KOPT-K1 (cell line): ENCODE results near the gene GFRA1.
"Not testable (repeated sequence)": the region's sequence is repeated elsewhere in the genome, so short reads cannot be mapped to it uniquely, and the experiment has no call there.

Experiments
- H3K27ac ChIP-seq: fragments of 200-600 bp; sonication (generic); 2 replicates; pipeline ENCODE4 v1.5.1; 2016; ENCODE audit warnings: antibody characterized with exemption, mild to moderate bottlenecking, low read depth, low read length; ENCODE audit not compliant: poor library complexity, severe bottlenecking
- H3K36me3 ChIP-seq: fragments of 200-600 bp; sonication (generic); 2 replicates; pipeline ENCODE4 v1.5.1; 2017; ENCODE audit warnings: antibody characterized with exemption, mild to moderate bottlenecking, low read length, moderate library complexity; ENCODE audit not compliant: insufficient read depth
- H3K9me3 ChIP-seq: fragments of 200-600 bp; sonication (generic); 2 replicates; pipeline ENCODE4 v1.5.1; 2017; ENCODE audit warnings: antibody characterized with exemption, low read length, mild to moderate bottlenecking; ENCODE audit not compliant: insufficient read depth, poor library complexity, severe bottlenecking

Gene GFRA1

DNA sequence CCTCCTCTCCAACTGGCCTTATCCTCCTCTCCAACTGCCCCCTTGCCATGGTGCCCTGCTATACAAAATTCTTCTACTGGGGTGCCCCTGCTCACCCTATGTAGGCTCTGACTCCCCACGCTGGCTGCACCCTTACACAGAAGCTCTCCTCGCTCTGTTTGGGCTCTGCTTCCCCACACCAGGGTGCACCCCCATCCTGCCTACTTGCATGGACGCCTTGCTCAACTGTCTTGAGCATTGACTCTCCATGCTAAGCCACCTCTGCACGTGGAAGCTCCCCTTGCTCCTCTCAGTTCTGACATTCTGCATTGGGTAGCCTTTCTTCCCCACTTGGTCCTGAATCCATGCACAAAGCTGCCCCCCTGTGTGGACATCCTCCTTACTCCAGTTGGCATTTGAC, 231.1 kb downstream of the GFRA1 start:
- H3K9me3 ChIP-seq, result no peaks in the 10 kb centered on the region
- H3K36me3 ChIP-seq, result no peaks in the 10 kb centered on the region
- H3K27ac ChIP-seq, result no peak overlapping the region

DNA sequence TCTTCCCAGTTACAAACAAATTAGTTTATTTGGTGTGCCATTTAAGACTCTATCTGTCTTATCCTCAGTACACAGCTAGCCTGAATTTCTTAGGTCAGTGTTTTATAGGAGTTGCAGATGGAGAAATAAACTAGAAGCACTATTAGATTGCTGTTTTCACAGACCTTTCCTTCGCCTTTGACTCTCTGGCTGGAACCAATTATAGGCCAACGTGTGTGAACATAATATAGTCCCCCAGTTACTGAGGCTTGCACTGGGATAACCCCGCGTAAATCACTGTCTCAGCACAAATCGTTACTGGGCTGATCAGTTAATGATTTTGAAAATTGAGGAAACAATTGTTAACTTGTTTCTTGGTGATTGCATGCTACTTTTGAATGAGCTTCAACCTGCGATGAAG, 233.4 kb downstream of the GFRA1 start:
- H3K27ac ChIP-seq, result no peak overlapping the region
- H3K36me3 ChIP-seq, result no peaks in the 10 kb centered on the region
- H3K9me3 ChIP-seq, result no peaks in the 10 kb centered on the region

DNA sequence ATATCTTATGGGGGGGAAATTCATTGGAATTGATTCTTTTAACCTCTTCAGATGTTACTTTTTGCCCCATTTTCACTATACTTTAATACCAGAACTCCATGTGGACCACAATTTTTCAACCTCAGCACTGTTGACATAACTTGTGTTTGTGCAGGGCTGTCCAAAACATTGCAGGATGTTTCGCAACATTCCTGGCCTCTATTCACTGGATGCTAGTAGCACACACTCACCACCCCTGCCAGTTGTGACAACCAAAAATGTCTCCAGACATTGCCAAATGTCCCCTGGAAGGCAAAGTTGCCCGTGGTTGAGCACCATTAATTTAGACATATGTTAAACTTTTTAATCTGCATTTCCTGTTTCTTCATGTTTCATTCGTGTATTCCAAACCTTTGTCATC, 234.7 kb downstream of the GFRA1 start:
- Histone ChIP-seq H3K9me3 (no peaks in the 10 kb centered on the region), H3K27ac (no peak overlapping the region), H3K36me3 (no peaks in the 10 kb centered on the region)

DNA sequence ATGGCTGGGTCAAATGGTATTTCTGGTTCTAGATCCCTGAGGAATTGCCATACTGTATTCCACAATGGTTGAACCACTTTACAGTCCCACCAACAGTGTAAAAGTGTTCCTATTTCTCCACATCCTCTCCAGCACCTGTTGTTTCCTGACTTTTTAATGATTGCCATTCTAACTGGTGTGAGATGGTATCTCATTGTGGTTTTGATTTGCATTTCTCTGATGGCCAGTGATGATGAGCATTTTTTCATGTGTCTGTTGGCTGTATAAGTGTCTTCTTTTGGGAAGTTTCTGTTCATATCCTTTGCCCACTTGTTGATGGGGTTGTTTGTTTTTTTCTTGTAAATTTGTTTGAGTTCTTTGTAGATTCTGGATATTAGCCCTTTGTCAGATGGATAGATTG, 237.6 kb downstream of the GFRA1 start:
- H3K9me3 ChIP-seq, H3K36me3 ChIP-seq, H3K27ac ChIP-seq: not testable (repeated sequence)

DNA sequence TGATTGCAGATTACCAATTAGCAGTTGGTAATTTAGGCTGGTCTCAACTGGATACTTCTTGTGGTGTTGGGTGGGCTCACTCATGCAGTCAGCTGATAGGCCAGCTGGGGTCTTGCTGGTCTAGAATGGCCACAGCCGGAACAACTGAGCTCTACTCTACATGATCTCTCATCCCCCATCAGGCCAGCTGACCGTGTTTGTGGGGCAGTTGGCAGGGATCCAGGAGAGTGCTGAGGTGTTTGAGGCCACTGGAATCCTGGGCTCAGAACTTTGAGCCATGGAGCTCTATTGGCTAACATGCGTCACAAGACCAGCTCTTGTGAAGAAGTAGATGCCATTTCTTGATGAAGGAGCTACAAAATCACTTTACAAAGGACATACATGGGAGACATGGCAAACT, 242.4 kb downstream of the GFRA1 start:
- no peaks in the 10 kb centered on the region for H3K9me3 ChIP-seq
- no peak overlapping the region for H3K27ac ChIP-seq
- H3K36me3 ChIP-seq, result no peaks in the 10 kb centered on the region

DNA sequence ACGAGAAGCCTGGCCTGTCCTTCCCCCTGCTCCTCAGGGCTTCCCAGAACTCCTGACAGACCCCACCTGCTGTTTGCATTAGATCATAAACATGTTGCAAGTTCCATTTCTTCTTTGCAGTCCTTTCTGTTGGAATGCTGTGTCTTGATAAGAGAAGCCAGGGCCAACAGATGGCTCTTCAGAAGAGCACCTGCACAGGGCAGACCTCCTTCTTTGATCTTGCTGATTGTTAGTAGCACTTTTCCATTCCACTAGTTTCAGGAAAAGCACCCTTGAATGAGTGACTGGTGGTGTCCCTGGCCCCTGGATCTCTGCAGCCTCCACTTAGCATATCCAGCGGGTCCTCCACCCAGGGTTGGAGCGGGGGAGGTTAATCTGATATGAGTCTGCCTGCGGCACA, 243.2 kb downstream of the GFRA1 start:
- no peaks in the 10 kb centered on the region for H3K36me3 ChIP-seq
- no peaks in the 10 kb centered on the region for H3K9me3 ChIP-seq

DNA sequence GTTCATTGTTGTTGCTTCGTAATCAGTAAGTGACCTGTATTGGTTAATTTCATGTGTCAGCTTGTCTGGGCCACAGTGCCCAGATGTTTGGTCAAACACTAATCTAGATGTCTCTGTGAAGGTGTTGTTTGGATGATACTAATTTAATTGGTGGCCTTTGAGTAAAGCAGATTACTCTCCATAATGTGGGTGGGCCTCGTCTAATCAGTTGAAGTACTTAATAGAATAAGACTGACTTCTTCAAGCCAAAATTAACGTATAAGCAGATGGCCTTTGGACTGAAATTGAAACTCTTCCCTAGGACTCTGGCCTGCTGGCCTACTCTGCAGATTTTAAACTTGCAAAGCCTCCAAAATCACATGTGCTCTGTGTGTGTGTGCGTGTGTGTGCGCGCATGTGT, 245.7 kb downstream of the GFRA1 start:
- Histone ChIP-seq H3K9me3 (no peaks in the 10 kb centered on the region), H3K36me3 (no peaks in the 10 kb centered on the region), H3K27ac (no peak overlapping the region)

More for the DNA sequence above, 243.2 kb downstream of the GFRA1 start:
- no peak overlapping the region for H3K27ac ChIP-seq

DNA sequence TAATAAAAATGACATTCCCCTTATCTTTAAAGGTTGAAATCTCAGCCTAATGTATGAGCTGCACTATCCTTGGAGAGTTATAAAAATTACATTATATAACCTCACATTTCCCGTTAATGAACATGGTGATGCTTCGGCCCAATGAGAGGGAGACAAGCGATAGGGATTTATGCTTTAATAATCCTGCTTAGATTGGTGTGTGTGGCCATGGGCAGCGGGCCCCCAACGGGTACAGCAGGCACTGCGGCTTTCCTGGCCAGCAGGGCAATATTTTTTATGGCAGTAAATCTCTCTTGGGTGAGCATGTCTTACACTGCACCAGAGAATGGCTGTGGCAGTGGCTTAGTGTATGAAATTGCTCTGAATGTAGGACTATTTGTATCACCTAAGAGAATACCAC, 246.3 kb downstream of the GFRA1 start:
- H3K36me3 ChIP-seq, result no peaks in the 10 kb centered on the region
- H3K9me3 ChIP-seq, result no peaks in the 10 kb centered on the region
- H3K27ac ChIP-seq, result no peak overlapping the region

DNA sequence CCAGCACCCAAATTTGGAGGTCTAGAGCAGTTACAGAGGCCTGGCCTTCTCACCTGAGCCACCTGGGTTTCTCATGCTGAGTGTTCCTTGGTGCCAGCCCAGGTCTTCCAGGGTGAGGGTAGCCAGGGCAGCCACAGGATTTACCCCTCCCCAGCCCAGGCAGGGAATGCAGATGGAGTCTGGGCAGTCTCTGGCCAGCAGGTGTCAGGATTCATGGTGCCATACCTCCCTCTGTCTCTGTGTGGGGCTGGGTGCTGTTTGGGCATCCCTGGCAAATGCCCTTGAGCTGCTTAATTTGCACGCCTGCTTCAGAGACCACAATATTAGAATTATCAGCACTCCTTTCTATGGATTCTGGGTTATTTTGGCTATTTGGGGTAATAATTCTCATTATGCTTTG, 246.7 kb downstream of the GFRA1 start:
- H3K9me3 ChIP-seq, result no peaks in the 10 kb centered on the region
- H3K27ac ChIP-seq, result no peak overlapping the region
- H3K36me3 ChIP-seq, result no peaks in the 10 kb centered on the region

DNA sequence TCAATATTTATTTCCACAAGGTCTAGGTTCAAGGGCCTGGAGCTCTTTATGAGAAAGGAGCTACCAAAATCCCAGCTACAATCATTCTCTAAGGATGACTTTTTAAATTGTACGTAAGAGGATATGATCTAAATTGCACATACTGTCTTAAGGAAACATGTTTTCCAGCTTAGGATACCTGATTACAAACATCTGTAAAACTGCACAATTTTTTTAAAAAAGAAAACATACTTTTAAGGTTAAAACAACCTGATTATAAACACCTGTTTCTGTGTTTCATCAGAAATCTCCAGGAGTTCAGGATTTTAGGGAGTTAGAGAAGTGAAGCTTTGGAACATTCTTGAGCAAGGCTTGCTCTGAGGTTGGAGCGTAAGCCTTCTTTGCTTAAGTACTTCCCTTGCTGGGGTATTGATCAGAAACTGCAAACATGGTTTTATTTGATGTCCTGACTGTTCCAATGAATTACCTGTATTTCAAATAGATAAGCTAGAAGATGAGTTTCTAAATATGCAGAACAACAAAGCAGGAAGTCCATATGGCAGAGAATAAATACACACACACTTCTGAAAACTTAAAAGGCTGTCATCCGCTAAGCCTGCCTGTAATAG, 248.6 kb downstream of the GFRA1 start:
- Histone ChIP-seq H3K27ac (no peak overlapping the region), H3K36me3 (no peaks in the 10 kb centered on the region), H3K9me3 (no peaks in the 10 kb centered on the region)

DNA sequence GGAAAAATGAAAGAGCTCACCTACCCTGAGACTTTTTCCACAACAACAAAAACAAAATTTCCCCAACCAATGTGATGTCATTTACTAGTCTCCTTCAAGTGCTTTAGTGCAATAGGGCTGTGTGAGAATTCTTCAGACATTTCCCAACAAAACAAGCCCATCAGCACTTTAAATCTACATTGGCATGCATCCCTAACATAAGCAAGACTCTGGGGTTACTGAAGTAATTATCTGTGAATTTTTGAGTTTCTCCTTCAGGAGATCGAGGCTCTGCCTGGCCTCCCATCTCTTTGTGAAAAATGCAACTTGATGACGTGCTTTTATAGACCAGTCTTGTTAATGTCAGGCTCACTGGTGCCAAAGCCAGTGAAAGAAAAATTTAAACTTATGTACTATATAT, 255.6 kb downstream of the GFRA1 start:
- H3K9me3 ChIP-seq, result no peaks in the 10 kb centered on the region
- no peak overlapping the region for H3K27ac ChIP-seq
- no peaks in the 10 kb centered on the region for H3K36me3 ChIP-seq

DNA sequence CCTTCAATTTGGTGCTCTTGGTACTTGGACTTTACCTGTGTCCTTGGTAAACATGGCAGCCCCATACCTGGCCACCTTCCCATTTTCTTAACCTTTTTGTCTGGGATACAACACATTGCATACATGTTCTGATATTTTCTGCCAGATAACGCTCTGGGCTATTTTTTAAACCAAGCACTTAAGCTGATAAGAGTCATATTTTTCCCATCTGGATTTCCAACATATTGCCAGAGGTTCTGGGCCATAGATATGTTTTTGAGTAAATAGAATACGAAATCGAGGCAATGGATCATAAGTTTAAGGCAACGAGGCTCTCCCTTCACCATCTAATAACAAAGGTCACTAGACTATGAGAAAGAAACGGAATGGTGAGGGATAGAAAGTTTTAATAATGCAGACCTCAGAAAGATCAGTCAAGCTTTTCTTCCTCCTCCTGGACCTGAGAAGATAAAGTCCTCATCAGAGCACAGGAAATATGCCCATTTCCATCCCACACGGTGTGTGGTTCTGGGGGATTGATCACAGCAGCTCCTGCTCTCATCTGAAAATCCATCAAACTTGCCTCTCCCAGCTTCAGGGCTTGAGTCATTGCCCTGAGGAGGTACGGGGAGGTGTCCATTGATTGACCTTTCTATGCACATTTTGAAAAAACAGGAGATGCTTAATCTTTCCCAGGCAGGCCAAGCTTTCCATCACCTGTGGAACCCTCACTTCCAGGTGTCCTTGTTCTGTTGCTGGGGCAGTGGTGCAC, 257.2 kb downstream of the GFRA1 start:
- H3K9me3 ChIP-seq, result no peaks in the 10 kb centered on the region
- H3K27ac ChIP-seq, result no peak overlapping the region
- no peaks in the 10 kb centered on the region for H3K36me3 ChIP-seq

DNA sequence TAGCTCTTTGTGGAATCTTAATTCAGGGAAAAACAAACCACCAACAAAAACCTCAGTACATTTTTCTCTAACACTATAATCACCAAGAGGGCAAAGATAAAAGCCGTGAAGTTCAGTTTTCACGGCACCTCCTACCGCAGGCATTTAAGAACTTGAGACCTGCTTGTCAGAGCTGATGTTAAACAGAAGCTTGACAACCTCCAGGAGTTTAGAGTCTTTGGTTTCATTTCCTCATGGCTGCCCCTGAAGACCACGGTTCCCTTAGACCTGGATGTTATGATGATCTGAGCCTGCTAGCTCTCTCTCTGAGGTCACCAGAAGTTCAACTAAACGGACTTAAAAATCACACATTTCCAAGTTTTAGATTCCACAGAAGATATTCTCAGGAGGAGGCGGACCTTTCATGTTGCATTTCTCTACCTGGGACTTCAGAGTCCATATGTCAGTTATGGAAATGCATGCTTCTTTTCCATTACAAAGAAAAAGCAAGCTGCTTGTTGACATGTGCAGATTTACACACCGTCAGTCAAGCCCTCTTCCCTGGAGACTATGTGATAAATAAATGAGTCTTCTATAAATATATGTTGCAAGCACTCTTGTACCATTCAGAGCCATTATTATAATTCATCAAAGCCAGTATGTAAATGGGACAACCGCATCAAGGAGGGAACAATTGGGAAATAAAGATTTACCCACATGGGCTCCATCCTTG, 258.0 kb downstream of the GFRA1 start:
- Histone ChIP-seq H3K27ac (no peak overlapping the region), H3K36me3 (no peaks in the 10 kb centered on the region), H3K9me3 (no peaks in the 10 kb centered on the region)

DNA sequence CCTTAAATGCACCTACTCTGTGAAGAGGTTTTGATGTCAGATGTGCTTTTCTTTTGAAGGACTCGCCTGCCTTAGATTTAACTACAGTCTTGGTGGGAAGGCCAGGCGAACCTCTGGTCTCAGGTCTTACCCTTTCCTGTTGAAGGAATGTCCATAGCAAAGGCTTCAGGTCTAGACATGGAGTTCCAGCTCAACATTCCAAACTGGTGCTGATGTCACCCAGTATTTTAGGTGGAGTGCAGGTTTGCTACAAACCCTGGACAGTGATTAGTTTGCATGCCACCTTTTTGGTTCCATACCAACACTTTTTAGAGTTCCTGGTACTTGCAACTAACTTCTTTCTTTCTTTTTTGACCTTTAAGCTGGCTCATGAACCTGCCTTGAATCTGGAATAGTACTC, 258.7 kb downstream of the GFRA1 start:
- Histone ChIP-seq H3K36me3 (no peaks in the 10 kb centered on the region), H3K27ac (no peak overlapping the region)

DNA sequence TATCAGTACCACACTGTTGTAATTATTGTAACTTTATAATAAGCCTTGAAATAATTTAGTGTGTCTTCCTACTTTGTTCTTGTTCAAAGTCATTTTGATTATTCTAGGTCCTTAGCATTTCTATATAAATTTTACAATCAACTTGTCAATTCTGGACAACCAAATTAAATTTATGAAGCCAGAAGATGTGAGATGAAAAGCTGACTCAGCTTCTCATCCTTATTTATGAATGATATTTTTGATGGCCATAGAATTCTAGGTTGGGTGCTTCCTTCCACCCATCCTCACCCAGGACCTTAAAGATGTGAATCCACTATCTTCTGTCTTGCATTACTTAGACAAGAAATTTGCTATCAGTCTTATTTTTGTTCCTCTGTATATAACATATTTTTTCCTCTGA, 261.1 kb downstream of the GFRA1 start:
- Histone ChIP-seq H3K27ac (no peak overlapping the region), H3K36me3 (no peaks in the 10 kb centered on the region), H3K9me3 (no peaks in the 10 kb centered on the region)

More for the DNA sequence above, 258.7 kb downstream of the GFRA1 start:
- no peaks in the 10 kb centered on the region for H3K9me3 ChIP-seq
